GM12878 (cell line): Measurements from ENCODE around the gene TARM1. TPM values are rescaled to one million over a fixed set of nuclear protein-coding genes. Genes with fewer than 3 reads are reported as not detected.

Experiments
- BCLAF1 ChIP-seq: fragments of 450-650 bp; IDR thresholded peaks from 2 replicates; pipeline ENCODE4 v1.6.1; 2017; ENCODE audit warnings: antibody characterized with exemption, mild to moderate bottlenecking, moderate library complexity
- CBX5 ChIP-seq: sonication (generic); IDR thresholded peaks from 2 replicates; pipeline ENCODE4 v1.6.1; 2016; ENCODE audit warnings: low read depth, moderate library complexity, mild to moderate bottlenecking, inconsistent platforms
- CHD2 ChIP-seq: IDR thresholded peaks from 2 replicates; pipeline ENCODE4 v1.6.1; 2011; ENCODE audit warnings: low read depth, low read length, improper control_type of control experiment, borderline replicate concordance
- HDAC6 ChIP-seq: fragments of 200-600 bp; sonication (generic); IDR thresholded peaks from one replicate; pipeline ENCODE4 v1.8.0; 2017; ENCODE audit warnings: antibody characterized with exemption; ENCODE audit not compliant: unreplicated experiment
- HDGF ChIP-seq: fragments of 450-650 bp; IDR thresholded peaks from 2 replicates; pipeline ENCODE4 v1.6.1; 2016; ENCODE audit warnings: antibody characterized with exemption
- IRF4 ChIP-seq: IDR thresholded peaks from 2 replicates; pipeline ENCODE4 v1.6.1; 2011; ENCODE audit warnings: low read depth, low read length
- JUNB ChIP-seq: IDR thresholded peaks from 2 replicates; pipeline ENCODE4 v1.6.1; 2016; ENCODE audit warnings: antibody characterized with exemption, mild to moderate bottlenecking
- KAT2A ChIP-seq: conservative IDR thresholded peaks from 2 replicates; pipeline ENCODE4 v1.6.1; 2011; ENCODE audit warnings: low read depth, low read length; ENCODE audit not compliant: control insufficient read depth
- MYB ChIP-seq: fragments of 150-350 bp; IDR thresholded peaks from 2 replicates; pipeline ENCODE4 v1.6.1; 2014; ENCODE audit warnings: mild to moderate bottlenecking, low read depth, low read length, borderline replicate concordance
- NKRF ChIP-seq: fragments of 450-650 bp; conservative IDR thresholded peaks from 2 replicates; pipeline ENCODE4 v1.6.1; 2017; ENCODE audit warnings: mild to moderate bottlenecking, moderate library complexity
- NR2C1 ChIP-seq: fragments of 450-650 bp; IDR thresholded peaks from 2 replicates; pipeline ENCODE4 v1.6.1; 2017; ENCODE audit warnings: antibody characterized with exemption, mild to moderate bottlenecking, moderate library complexity
- NR2F1 ChIP-seq: fragments of 450-650 bp; conservative IDR thresholded peaks from 2 replicates; pipeline ENCODE4 v1.6.1; 2017; ENCODE audit warnings: mild to moderate bottlenecking
- PML ChIP-seq: IDR thresholded peaks from 2 replicates; pipeline ENCODE4 v1.6.1; 2012; ENCODE audit warnings: low read length, inconsistent platforms
- RELB ChIP-seq: fragments of 450-650 bp; IDR thresholded peaks from 2 replicates; pipeline ENCODE4 v1.6.1; 2017; ENCODE audit warnings: low read depth, mild to moderate bottlenecking, moderate library complexity
- SRF ChIP-seq, 2 experiments: IDR thresholded peaks; 2 replicates each; pipeline ENCODE4 v1.6.1; 2011; ENCODE audit warnings: low read depth in 2 of 2, low read length in 2 of 2, mild to moderate bottlenecking in 1 of 2, moderate library complexity in 1 of 2
- STAT1 ChIP-seq: fragments of 450-650 bp; conservative IDR thresholded peaks from 2 replicates; pipeline ENCODE4 v1.6.1; 2014; ENCODE audit warnings: antibody characterized with exemption, mild to moderate bottlenecking
- YY1 ChIP-seq: IDR thresholded peaks from 2 replicates; pipeline ENCODE4 v1.6.1; 2011; ENCODE audit warnings: low read depth, mild to moderate bottlenecking, low read length
- ZBED1 ChIP-seq: IDR thresholded peaks from 2 replicates; pipeline ENCODE4 v1.6.1; 2016; ENCODE audit warnings: borderline replicate concordance
- ZNF217 ChIP-seq: fragments of 450-650 bp; IDR thresholded peaks from 2 replicates; pipeline ENCODE4 v1.6.1; 2017; ENCODE audit warnings: antibody characterized with exemption, mild to moderate bottlenecking
- ZNF274 ChIP-seq: IDR thresholded peaks from one replicate; pipeline ENCODE4 v1.8.0; 2011; ENCODE audit not compliant: insufficient read length, insufficient read depth
- ZNF687 ChIP-seq: fragments of 450-650 bp; IDR thresholded peaks from 2 replicates; pipeline ENCODE4 v1.6.1; 2017; ENCODE audit warnings: mild to moderate bottlenecking, moderate library complexity
- polyA plus RNA-seq, 11 experiments: library from polyadenylated mRNA; depleted of rRNA in 4 of 11; unstranded in 6 of 11; stranded (reverse) in 5 of 11; fragments of >200 nt; fragmentation: Nextera tagmentation in 4 of 11; fragmentation: Illumina TruSeq in 1 of 11; extraction: Ambion mirVana in 4 of 11; extraction: Trizol in 1 of 11; gene quantifications; 1 replicate in 1 of 11; 2 replicates in 10 of 11; pipeline versions ENCODE4 v1.2.1 to v1.2.3, GENCODE V29; 2011 to 2016; ENCODE audit warnings: inconsistent platforms in 2 of 11, missing spikeins in 2 of 11, low read depth in 1 of 11
- total RNA-seq, 4 experiments: library from RNA; depleted of rRNA in 3 of 4; stranded (reverse); fragments of >200 nt in 3 of 4; fragmentation: Illumina TruSeq in 1 of 4; extraction: Trizol in 1 of 4; gene quantifications; 2 replicates each; pipeline versions ENCODE4 v1.2.1 to v1.2.3, GENCODE V29; 2013 to 2021

The TARM1 gene
- total and polyA plus RNA-seq, 10 of the 15 experiments (the other 5 are each of a cell fraction or from before 2014, with no cell fraction given), result not detected

GRCh38 chr19:54102421-54103169 is 21.4 kb upstream of the TARM1 start, which contains the start of gene NDUFA3 (continued):
- TF ChIP-seq NKRF (peak; percentile 53; the same call in 1 of the 2 replicates), JUNB (no peak), ZBED1 (no peak), ZNF274 (no peak), HDGF (peak; percentile 70; the same call in 1 of the 2 replicates), NR2C1 (peak; percentile 83), NR2F1 (peak; percentile 97), PML (0 out of 2 replicates have a peak, but pooled peaks have one; percentile 79), ZNF687 (peak; percentile 43; the same call in 1 of the 2 replicates), IRF4 (no peak), BCLAF1 (no peak), CBX5 (no peak), RELB (peak; percentile 90), YY1 (peak; percentile 97), ZNF217 (peak; percentile 99), KAT2A (no peak), SRF (IDR thresholded peaks at IDR 0.05; ENCODE audit: low read depth in 2 of 2, low read length in 2 of 2) (no peak), MYB (no peak), STAT1 (0 out of 2 replicates have a peak, but pooled peaks have one; percentile 53), CHD2 (peak; percentile 88), HDAC6 (no peak)
